Astrocyte (in vitro differentiated cells and primary cell): ENCODE data around the gene ERRFI1.

ENCODE experiments used
- EZH2 ChIP-seq: IDR thresholded peaks from 2 replicates; pipeline ENCODE4 v1.6.1; 2012; ENCODE audit warnings: mild to moderate bottlenecking, low read length, inconsistent platforms; ENCODE audit not compliant: insufficient read depth
- TF ChIP-seq, protein P1 (sequence below): IDR thresholded peaks from 2 replicates; pipeline ENCODE4 v1.5.1; 2011; ENCODE audit warnings: low read depth, mild to moderate bottlenecking, inconsistent platforms, low read length, moderate library complexity; ENCODE audit not compliant: insufficient read depth

- TF ChIP-seq, protein P1, sequence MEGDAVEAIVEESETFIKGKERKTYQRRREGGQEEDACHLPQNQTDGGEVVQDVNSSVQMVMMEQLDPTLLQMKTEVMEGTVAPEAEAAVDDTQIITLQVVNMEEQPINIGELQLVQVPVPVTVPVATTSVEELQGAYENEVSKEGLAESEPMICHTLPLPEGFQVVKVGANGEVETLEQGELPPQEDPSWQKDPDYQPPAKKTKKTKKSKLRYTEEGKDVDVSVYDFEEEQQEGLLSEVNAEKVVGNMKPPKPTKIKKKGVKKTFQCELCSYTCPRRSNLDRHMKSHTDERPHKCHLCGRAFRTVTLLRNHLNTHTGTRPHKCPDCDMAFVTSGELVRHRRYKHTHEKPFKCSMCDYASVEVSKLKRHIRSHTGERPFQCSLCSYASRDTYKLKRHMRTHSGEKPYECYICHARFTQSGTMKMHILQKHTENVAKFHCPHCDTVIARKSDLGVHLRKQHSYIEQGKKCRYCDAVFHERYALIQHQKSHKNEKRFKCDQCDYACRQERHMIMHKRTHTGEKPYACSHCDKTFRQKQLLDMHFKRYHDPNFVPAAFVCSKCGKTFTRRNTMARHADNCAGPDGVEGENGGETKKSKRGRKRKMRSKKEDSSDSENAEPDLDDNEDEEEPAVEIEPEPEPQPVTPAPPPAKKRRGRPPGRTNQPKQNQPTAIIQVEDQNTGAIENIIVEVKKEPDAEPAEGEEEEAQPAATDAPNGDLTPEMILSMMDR = no peak
- TF ChIP-seq EZH2 = no peak
Observed at GRCh38 chr1:8025671-8026144, 401 bp downstream of the ERRFI1 start.
